Hematopoietic multipotent progenitor cell (in vitro differentiated cells): ENCODE measurements around the gene DDX50. TPM values are rescaled to one million over a fixed set of nuclear protein-coding genes. Genes with fewer than 3 reads are reported as not detected.
"Not testable (repeated sequence)": the region's sequence is repeated elsewhere in the genome, so short reads cannot be mapped to it uniquely, and the experiment has no call there.

ENCODE experiments used
- DNase-seq, 3 donors: peaks; one replicate each; pipeline ENCODE4 v3.0.0-alpha.2; 2011 to 2015; ENCODE audit warnings: low read depth in 2 of 3, low spot score in 2 of 3
- total RNA-seq: library from RNA; depleted of rRNA; stranded (reverse); fragments of >200 nt; gene quantifications from one replicate; pipeline ENCODE4 v1.2.3, GENCODE V29; 2012

Gene DDX50
- total RNA-seq, 1 donor = 22.6 TPM

- no peak for DNase-seq
These were observed 549 bp upstream of the DDX50 start for GRCh38 chr10:68900427-68901104.

DNA sequence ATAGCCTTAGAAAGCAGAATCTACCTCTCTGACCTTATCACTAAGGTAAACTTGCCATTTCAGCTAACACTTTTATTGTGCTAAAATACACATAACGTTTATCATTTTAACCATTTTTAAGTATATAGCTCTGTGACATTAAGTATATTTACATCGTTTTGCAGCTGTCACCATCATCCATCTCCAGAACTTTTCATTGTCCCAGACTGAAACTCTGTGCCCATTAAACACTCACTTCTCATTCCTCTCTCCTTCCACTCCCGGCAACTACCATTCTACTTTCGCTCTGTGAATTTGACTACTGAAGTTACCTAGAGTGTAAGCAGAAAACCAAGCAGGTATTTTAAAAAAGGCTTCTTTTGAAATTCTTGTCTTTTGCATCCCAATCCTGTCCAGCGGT lies 1.3 kb downstream of the DDX50 start:
- DNase-seq = no peak

DNA sequence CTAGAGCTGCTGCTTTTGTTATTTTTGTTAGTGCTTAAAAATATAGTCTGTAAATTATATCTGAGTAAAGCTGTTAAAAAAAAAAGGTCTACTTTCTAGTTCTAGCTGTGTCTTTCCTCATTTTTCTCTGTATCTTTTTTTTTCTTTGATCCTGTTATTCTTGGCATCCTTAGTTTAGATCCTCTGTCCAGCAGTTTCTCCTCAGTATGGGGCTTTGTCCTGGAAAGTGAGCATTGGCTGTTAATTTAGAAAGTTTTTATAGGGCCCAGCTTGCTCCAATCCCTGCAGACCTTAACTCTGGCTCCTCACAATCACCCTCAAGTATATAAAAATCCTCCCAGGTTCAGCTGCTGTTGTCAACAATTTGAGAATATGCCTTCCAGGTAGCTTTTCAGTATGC lies 23.5 kb downstream of the DDX50 start:
- no peak for DNase-seq

DNA sequence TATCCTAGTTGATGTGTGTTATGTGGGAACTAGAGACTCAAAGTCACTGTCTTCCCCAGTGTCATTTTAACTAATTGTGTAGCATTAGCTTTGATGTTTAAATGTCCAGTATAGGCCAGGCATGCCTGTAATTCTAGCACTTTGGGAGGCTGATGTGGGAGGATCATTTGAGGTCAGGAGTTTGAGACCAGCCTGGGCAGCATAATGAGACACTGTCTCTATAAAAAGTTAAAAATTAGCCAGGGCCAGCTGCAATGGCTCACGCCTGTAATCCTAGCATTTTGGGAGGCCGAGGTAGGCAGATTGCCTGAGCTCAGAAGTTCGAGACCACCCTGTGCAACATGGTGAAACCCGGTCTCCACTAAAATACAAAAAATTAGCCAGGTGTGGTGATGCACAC lies 24.4 kb downstream of the DDX50 start:
- no peak for DNase-seq

GRCh38 chr10:68929157-68929556 lies 28.0 kb downstream of the DDX50 start:
- DNase-seq = not testable (repeated sequence)

GRCh38 chr10:68929888-68930287 lies 28.8 kb downstream of the DDX50 start:
- not testable (repeated sequence) for DNase-seq

DNA sequence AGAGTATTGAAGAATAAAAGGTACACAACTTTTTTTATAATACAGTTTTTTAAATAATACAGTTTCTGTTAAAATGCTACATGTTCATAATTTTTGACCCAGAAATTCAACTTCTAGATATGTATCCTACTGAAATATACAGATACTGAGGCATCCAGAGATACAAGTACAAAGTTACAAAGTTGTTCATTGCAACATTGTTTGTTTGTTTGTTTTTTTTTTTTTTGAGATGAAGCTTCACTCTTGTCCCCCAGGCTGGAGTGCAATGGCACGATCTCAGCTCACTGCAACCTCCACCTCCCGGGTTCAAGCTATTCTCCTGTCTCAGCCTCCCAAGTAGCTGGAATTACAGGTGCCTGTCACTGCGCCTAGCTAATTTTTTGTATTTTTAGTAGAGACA lies 31.7 kb downstream of the DDX50 start:
- not testable (repeated sequence) for DNase-seq

DNA sequence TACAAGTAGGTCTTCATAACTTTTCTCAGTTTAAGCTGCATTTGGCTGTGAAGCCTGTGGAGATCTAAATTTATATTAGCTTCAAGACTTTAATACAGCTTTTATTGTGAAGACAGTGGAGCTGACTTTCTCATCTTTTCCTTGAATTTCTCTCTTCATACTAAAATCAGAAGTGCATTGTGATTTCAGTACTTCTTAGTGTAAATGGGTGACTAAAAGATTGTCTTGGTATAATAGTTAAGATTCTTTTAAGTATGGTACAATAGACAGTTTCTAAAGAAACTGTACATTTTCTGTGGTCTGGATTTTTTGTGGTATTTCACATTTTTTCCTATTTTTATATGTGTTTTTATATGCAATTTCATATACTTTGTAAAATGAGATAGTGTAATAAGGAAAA lies 33.9 kb downstream of the DDX50 start:
- no peak for DNase-seq

GRCh38 chr10:68938117-68938516 lies 37.0 kb downstream of the DDX50 start:
- no peak for DNase-seq

DNA sequence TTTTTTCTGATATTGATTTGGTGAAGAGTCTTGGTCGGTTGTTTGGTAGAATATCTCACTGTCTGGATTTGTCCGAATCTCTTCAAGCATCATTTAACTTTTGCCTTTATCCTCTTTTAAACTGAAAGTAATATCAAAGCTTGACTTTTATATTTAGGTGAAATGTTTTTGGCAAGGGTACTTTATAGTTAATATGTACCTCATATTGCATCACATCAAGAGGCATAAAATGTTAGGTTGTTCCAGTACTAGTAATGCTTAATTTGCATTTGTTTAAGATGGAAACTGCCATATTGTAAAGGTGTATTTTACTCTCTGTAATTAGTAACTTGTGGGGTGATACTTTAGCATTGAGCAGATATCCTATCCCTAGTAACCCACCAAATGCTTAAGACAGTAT lies 37.8 kb downstream of the DDX50 start:
- no peak for DNase-seq

DNA sequence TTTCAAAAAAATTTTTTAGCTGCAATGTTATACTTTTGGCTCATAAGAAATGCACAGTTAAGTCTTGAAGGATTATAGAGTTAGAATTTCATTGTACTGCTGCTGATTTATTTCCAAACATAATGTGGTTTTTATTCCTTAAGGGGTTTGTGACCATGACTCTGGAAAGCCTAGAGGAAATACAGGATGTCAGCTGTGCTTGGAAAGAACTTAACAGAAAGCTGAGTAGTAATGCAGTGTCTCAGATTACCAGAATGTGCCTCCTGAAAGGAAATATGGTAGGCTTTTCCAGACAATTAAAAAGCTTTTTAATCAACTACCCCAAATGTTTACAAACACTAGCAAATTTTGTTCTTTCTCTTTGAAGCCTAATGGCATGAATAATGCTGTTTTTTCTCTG lies 39.8 kb downstream of the DDX50 start:
- not testable (repeated sequence) for DNase-seq

- no peak for DNase-seq
These were observed 49.5 kb downstream of the DDX50 start for GRCh38 chr10:68950598-68950997.

GRCh38 chr10:68954904-68955303 lies 53.8 kb downstream of the DDX50 start:
- DNase-seq = no peak

DNA sequence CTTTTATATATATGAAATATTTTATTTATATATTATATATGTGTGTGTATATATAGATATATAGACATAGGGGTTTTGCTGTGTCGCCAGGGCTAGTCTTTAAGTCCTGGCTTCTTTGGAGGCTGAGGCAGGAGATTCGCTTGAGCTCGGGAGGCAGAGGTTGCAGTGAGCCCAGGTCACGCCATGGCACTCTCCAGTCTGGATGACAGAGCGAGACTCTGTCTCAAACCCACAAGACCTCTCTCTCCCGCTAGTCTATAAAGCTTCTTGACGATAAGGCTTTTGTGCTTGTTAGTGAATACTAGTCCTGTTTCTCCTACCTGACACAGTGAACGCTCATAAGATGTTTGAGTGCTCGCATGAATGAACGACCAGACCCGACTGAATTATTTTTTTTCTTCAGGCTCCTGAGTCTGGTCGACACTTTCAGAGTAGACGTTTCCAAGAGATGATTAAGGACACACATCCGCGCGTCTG lies 54.3 kb downstream of the DDX50 start:
- no peak for DNase-seq

GRCh38 chr10:68955832-68956532 lies 54.9 kb downstream of the DDX50 start, which contains the start of gene DDX21:
Gene DDX21 (plus strand): TSS chr10:68956170. CDS start chr10:68956226, 56 bp downstream.
- peak; percentile 68 to 95 (median 91) for DNase-seq

DNA sequence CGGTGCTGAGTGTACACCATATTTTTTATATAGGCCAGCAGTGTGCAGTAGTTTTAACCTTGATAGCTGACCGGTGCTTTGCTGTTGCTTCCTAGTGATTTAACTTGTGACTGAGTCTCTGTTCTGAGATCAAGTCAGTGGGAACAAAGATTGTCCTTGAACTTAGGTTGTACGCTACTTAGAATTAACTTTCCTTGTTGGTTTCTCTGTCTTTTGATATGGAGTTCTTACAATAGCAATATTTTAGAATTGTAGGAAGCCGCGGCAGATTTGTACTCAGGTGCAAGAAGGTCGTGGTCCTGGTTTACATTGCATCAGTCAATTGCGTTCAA lies 56.1 kb downstream of the DDX50 start:
- no peak for DNase-seq

GRCh38 chr10:68957654-68958053 lies 56.5 kb downstream of the DDX50 start:
- no peak for DNase-seq

- no peak for DNase-seq
These were observed 58.8 kb downstream of the DDX50 start for GRCh38 chr10:68959695-68960527.

DNA sequence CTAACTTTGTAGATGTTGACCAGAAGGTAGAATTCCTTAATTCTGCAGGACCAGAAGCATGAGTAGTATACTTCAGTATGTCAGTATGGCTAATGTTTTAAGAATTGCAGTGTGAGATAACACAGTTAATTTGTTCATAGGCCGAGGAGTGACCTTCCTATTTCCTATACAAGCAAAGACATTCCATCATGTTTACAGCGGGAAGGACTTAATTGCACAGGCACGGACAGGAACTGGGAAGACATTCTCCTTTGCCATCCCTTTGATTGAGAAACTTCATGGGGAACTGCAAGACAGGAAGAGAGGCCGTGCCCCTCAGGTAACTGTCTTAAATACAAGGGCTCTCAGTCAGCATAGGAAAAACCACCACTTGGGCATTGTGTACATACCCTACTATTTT lies 62.0 kb downstream of the DDX50 start:
- DNase-seq = no peak

GRCh38 chr10:68973975-68974374 lies 72.9 kb downstream of the DDX50 start:
- no peak for DNase-seq

- DNase-seq = not testable (repeated sequence)
These were observed 74.9 kb downstream of the DDX50 start for GRCh38 chr10:68975936-68976473.
